Measurements from ENCODE around the gene ANKRD18A. TPM values are rescaled to one million over a fixed set of nuclear protein-coding genes. Genes with fewer than 3 reads are reported as not detected.

The ANKRD18A gene
- total and polyA plus RNA-seq, 7 donors = 0.03 to 1.5 TPM; not detected in 5

- TF ChIP-seq CTCF (IDR thresholded peaks at IDR 0.05) = no peak
- Histone ChIP-seq H3K4me1 (no peaks in the 10 kb centered on the region), H3K4me3 (no peak overlapping the region), H3K27ac (no peak overlapping the region), H3K9me3 (no peaks in the 10 kb centered on the region), H3K36me3 (ENCODE audit: insufficient read depth in 1 of 2, low read depth in 1 of 2) (no peaks in the 10 kb centered on the region), H3K27me3 (ENCODE audit: insufficient read depth in 3 of 3, low read length in 2 of 3) (no peaks in the 10 kb centered on the region)
- intact Hi-C loops (cut with DNase I) = no loop called here
- DNase-seq (no peak), ATAC-seq (no peak)
- WGBS, 3 donors = 43 to 51% (median 49%) methylated on average over 12 of the region's 12 CpGs
These were observed 21.8 kb upstream of the ANKRD18A start for GRCh38 chr9:38641985-38642864.

DNA sequence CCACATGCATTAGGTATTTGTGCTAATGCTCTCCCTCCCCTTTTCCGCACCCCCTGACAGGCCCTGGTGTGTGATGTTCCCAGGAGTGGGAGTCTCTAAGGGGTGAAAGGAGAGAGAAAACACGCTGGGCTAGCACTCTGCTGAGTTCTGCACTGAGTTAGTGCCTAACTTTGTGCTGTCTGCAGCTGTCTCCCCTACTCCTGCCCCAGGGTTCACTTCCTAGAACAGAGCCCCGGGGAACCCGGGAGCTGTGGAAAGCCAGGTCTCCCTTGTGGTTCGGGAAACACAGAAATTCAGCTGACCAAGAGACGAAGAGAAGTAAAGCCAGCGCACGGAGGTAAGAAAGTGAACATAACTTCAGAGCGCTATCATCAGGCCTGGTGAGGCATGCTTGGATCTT lies 20.7 kb upstream of the ANKRD18A start:
- Histone ChIP-seq H3K4me3 (no peak overlapping the region), H3K27me3 (ENCODE audit: insufficient read depth in 3 of 3, low read length in 2 of 3) (no peaks in the 10 kb centered on the region), H3K9me3 (no peaks in the 10 kb centered on the region), H3K4me1 (no peaks in the 10 kb centered on the region), H3K27ac (no peak overlapping the region), H3K36me3 (ENCODE audit: insufficient read depth in 1 of 2, low read depth in 1 of 2) (no peaks in the 10 kb centered on the region)
- 80 to 85% (median 82%) methylated on average over 9 of the region's 9 CpGs for WGBS, 3 donors
- ATAC-seq (no peak), DNase-seq (no peak)
- TF ChIP-seq CTCF (IDR thresholded peaks at IDR 0.05) = no peak
- intact Hi-C loops (cut with DNase I) = no loop called here

- intact Hi-C loops (cut with DNase I) = no loop called here
- Histone ChIP-seq H3K9me3 (no peaks in the 10 kb centered on the region), H3K27ac (no peak overlapping the region), H3K27me3 (ENCODE audit: insufficient read depth in 3 of 3, low read length in 2 of 3) (no peaks in the 10 kb centered on the region), H3K36me3 (ENCODE audit: insufficient read depth in 1 of 2, low read depth in 1 of 2) (no peaks in the 10 kb centered on the region), H3K4me1 (no peaks in the 10 kb centered on the region), H3K4me3 (no peak overlapping the region)
- 86 to 89% (median 87%) methylated on average over 6 of the region's 6 CpGs for WGBS, 3 donors
- ATAC-seq (no peak), DNase-seq (no peak)
- TF ChIP-seq CTCF (IDR thresholded peaks at IDR 0.05) = no peak
These were observed 19.2 kb upstream of the ANKRD18A start for GRCh38 chr9:38639577-38639940.

- DNase-seq (no peak), ATAC-seq (no peak)
- H3K4me3 ChIP-seq = no peak overlapping the region
These were observed 18.6 kb upstream of the ANKRD18A start for GRCh38 chr9:38638881-38639576.

More at GRCh38 chr9:38638881-38639576, 18.6 kb upstream of the ANKRD18A start:
- WGBS, 3 donors = 82 to 89% (median 85%) methylated on average over 6 of the region's 6 CpGs
- TF ChIP-seq CTCF (IDR thresholded peaks at IDR 0.05) = no peak
- intact Hi-C loops (cut with DNase I) = no loop called here
- Histone ChIP-seq H3K36me3 (ENCODE audit: insufficient read depth in 1 of 2, low read depth in 1 of 2) (no peaks in the 10 kb centered on the region), H3K9me3 (no peaks in the 10 kb centered on the region), H3K27ac (no peak overlapping the region), H3K27me3 (ENCODE audit: insufficient read depth in 3 of 3, low read length in 2 of 3) (no peaks in the 10 kb centered on the region), H3K4me1 (no peaks in the 10 kb centered on the region)
